ENCODE data around the gene SORD.
"Not testable (repeated sequence)": the region's sequence is repeated elsewhere in the genome, so short reads cannot be mapped to it uniquely, and the experiment has no call there.

- TF ChIP-seq CTCF (IDR thresholded peaks at IDR 0.05; ENCODE audit: low read depth, low read length); EZH2phosphoT487 (IDR thresholded peaks at IDR 0.05; ENCODE audit: low read depth): not testable (repeated sequence)
These were observed 57.6 kb downstream of the SORD start for GRCh38 chr15:45080593-45080992.
